ENCODE data around the gene FNBP1L. TPM values are rescaled to one million over a fixed set of nuclear protein-coding genes. Genes with fewer than 3 reads are reported as not detected.

The FNBP1L gene
- total and polyA plus RNA-seq, 4 donors: 63.6 to 138 (median 106) TPM

GRCh38 chr1:93440706-93441105, 7.2 kb upstream of the FNBP1L start:
- Histone ChIP-seq H3K27me3 (ENCODE audit: control insufficient read depth, insufficient read depth, low read length) (no peaks in the 10 kb centered on the region), H3K4me3 (ENCODE audit: low read depth, low read length) (no peak overlapping the region), H3K36me3 (ENCODE audit: control insufficient read depth, insufficient read depth, low read length) (no peaks in the 10 kb centered on the region), H3K4me1 (ENCODE audit: control insufficient read depth, insufficient read depth, low read length) (no peaks in the 10 kb centered on the region), H3K9me3 (ENCODE audit: control insufficient read depth, insufficient read depth, low read length) (no peaks in the 10 kb centered on the region), H3K27ac (ENCODE audit: low read depth, low read length) (no peak overlapping the region)
- no CpG with 5 or more reads among the region's 4 CpGs for WGBS (ENCODE audit: insufficient coverage)
- no peak for DNase-seq (ENCODE audit: low read depth in 4 of 6, low spot score in 6 of 6)

GRCh38 chr1:93441589-93441988, 6.3 kb upstream of the FNBP1L start:
- Histone ChIP-seq H3K36me3 (ENCODE audit: control insufficient read depth, insufficient read depth, low read length) (no peaks in the 10 kb centered on the region), H3K27ac (ENCODE audit: low read depth, low read length) (no peak overlapping the region)

GRCh38 chr1:93442008-93442666, 5.8 kb upstream of the FNBP1L start:
- DNase-seq (ENCODE audit: low read depth in 4 of 6, low spot score in 6 of 6): no peak
- Histone ChIP-seq H3K4me3 (ENCODE audit: low read depth, low read length) (no peak overlapping the region), H3K27ac (ENCODE audit: low read depth, low read length) (no peak overlapping the region), H3K9me3 (ENCODE audit: control insufficient read depth, insufficient read depth, low read length) (no peaks in the 10 kb centered on the region), H3K4me1 (ENCODE audit: control insufficient read depth, insufficient read depth, low read length) (peaks cover 2% of the 10 kb centered on the region), H3K27me3 (ENCODE audit: control insufficient read depth, insufficient read depth, low read length) (no peaks in the 10 kb centered on the region), H3K36me3 (ENCODE audit: control insufficient read depth, insufficient read depth, low read length) (no peaks in the 10 kb centered on the region)
- WGBS (ENCODE audit: insufficient coverage): 58% methylated on average over 5 of the region's 11 CpGs

More at GRCh38 chr1:93441589-93441988, 6.3 kb upstream of the FNBP1L start:
- no peak overlapping the region for H3K4me3 ChIP-seq (ENCODE audit: low read depth, low read length)
- H3K9me3 ChIP-seq (ENCODE audit: control insufficient read depth, insufficient read depth, low read length): no peaks in the 10 kb centered on the region
- no peaks in the 10 kb centered on the region for H3K4me1 ChIP-seq (ENCODE audit: control insufficient read depth, insufficient read depth, low read length)
- H3K27me3 ChIP-seq (ENCODE audit: control insufficient read depth, insufficient read depth, low read length): no peaks in the 10 kb centered on the region
- DNase-seq (ENCODE audit: low read depth in 4 of 6, low spot score in 6 of 6): no peak

DNA sequence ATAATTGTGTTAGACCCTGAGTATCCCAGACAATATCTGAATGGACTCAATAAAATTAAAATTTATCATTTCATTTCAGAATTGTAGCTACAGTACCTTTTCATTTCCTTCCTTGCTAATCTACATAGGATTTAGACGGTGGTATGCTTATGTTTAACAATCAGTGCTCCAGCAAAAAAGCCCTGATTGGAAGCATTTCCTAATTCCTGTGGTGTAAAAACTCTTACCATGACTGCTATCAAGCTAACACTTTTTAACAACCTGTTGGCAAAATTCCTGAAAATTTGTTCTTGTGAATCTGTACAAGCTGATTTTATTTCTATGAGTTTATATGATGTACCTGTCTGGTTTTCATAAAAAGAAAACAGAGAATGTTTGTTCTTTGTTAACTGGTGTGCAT, 5.2 kb upstream of the FNBP1L start:
- H3K27me3 ChIP-seq (ENCODE audit: control insufficient read depth, insufficient read depth, low read length): no peaks in the 10 kb centered on the region
- no CpG with 5 or more reads among the region's 1 CpG for WGBS (ENCODE audit: insufficient coverage)

GRCh38 chr1:93443454-93443853, 4.5 kb upstream of the FNBP1L start:
- Histone ChIP-seq H3K27ac (ENCODE audit: low read depth, low read length) (no peak overlapping the region), H3K4me3 (ENCODE audit: low read depth, low read length) (no peak overlapping the region), H3K9me3 (ENCODE audit: control insufficient read depth, insufficient read depth, low read length) (no peaks in the 10 kb centered on the region), H3K36me3 (ENCODE audit: control insufficient read depth, insufficient read depth, low read length) (no peaks in the 10 kb centered on the region), H3K4me1 (ENCODE audit: control insufficient read depth, insufficient read depth, low read length) (peaks cover 3% of the 10 kb centered on the region), H3K27me3 (ENCODE audit: control insufficient read depth, insufficient read depth, low read length) (no peaks in the 10 kb centered on the region)
- peak in 3 of 6 donors; percentile 14 to 47 (median 44) for DNase-seq (ENCODE audit: low read depth in 4 of 6, low spot score in 6 of 6)

More for the DNA sequence above, 5.2 kb upstream of the FNBP1L start:
- DNase-seq (ENCODE audit: low read depth in 4 of 6, low spot score in 6 of 6): no peak
- Histone ChIP-seq H3K4me3 (ENCODE audit: low read depth, low read length) (no peak overlapping the region), H3K27ac (ENCODE audit: low read depth, low read length) (no peak overlapping the region), H3K9me3 (ENCODE audit: control insufficient read depth, insufficient read depth, low read length) (no peaks in the 10 kb centered on the region), H3K4me1 (ENCODE audit: control insufficient read depth, insufficient read depth, low read length) (peaks cover 3% of the 10 kb centered on the region), H3K36me3 (ENCODE audit: control insufficient read depth, insufficient read depth, low read length) (no peaks in the 10 kb centered on the region)

DNA sequence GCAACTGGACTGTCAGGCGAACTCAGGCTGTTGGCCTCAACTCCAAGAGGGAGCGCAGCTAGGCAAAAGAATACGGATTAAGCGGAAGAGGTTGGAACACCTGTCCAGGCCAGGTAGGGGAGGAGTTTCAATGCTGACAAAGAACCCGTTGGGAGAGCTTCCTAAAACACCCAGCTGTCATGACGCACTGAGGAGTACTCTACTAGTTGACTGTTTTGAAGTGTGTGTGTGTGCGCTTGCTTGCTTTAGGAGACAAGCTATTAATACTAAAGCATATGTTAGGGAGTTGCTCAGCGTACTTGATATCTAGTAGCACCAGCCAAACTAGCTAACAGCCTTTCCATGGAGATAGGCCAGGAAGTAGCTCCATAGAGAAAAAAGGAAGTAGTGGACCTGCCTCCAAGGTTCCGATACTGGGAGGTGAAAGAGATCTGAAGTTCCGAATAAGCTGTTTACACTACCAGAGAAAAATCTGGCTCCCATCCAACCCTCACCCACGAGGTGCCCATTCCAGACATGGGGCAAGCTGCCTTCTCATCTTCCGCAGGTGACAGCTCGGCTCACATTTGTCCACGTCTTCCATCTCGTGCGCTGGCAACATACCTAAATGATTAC, 974 bp upstream of the FNBP1L start:
- H3K36me3 ChIP-seq (ENCODE audit: control insufficient read depth, insufficient read depth, low read length): no peaks in the 10 kb centered on the region
- H3K4me3 ChIP-seq (ENCODE audit: low read depth, low read length): peak overlapping the region; percentile 91
- peaks cover 3% of the 10 kb centered on the region for H3K4me1 ChIP-seq (ENCODE audit: control insufficient read depth, insufficient read depth, low read length)
- peak in 2 of 6 donors; percentile 54 for DNase-seq (ENCODE audit: low read depth in 4 of 6, low spot score in 6 of 6)
- WGBS (ENCODE audit: insufficient coverage): 74% methylated on average over 11 of the region's 16 CpGs
- no peaks in the 10 kb centered on the region for H3K27me3 ChIP-seq (ENCODE audit: control insufficient read depth, insufficient read depth, low read length)
- no peak overlapping the region for H3K27ac ChIP-seq (ENCODE audit: low read depth, low read length)
- H3K9me3 ChIP-seq (ENCODE audit: control insufficient read depth, insufficient read depth, low read length): no peaks in the 10 kb centered on the region

- no peaks in the 10 kb centered on the region for H3K27me3 ChIP-seq (ENCODE audit: control insufficient read depth, insufficient read depth, low read length)
- peak in 5 of 6 donors; percentile 38 to 90 (median 57) for DNase-seq (ENCODE audit: low read depth in 4 of 6, low spot score in 6 of 6)
- peak overlapping the region; percentile 91 for H3K4me3 ChIP-seq (ENCODE audit: low read depth, low read length)
- no peaks in the 10 kb centered on the region for H3K9me3 ChIP-seq (ENCODE audit: control insufficient read depth, insufficient read depth, low read length)
- peak overlapping the region; percentile 89 for H3K27ac ChIP-seq (ENCODE audit: low read depth, low read length)
- 0% methylated on average over 72 of the region's 77 CpGs for WGBS (ENCODE audit: insufficient coverage)
- peaks cover 3% of the 10 kb centered on the region for H3K4me1 ChIP-seq (ENCODE audit: control insufficient read depth, insufficient read depth, low read length)
- no peaks in the 10 kb centered on the region for H3K36me3 ChIP-seq (ENCODE audit: control insufficient read depth, insufficient read depth, low read length)
Measured at GRCh38 chr1:93448292-93448982, 519 bp downstream of the FNBP1L start.

DNA sequence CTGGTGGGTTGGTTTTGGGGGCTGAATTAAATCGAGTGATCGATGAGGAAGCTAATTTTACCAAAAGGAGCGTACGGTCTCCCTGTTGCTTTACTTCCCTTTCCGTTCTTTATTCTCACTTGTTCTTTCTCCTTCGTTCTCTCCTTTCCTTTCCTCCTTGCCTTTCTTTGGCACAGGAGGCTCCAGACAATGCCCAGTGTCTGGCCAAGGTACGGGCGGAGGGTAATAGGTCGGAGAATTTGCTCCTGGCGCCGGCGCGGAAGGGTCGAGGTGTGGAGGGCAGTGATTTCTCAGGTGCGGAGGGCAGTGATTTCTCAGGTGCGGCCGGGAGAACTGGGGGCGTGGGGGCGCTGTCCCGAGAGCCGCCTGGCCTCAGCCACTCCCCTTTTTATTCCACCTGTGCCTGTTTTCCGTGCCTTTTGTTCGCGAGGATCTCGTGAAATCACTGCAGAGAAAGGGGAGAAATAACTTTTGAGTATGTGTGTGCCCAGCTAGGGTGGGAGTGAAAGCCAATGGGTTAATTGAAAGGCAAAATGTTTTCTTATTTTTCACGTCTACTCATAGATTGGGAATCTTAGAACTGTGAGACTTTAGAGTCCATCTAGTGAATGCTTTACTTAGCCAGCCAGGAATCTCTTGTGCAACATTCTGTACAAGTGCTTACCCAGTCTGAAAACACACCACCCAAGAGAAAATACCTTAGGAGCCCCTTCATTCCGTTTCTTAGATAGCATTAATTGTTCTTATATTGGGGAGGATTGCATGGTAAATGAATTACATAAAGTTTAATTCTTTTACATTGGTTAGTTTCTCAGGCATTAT, 1.3 kb downstream of the FNBP1L start:
- Histone ChIP-seq H3K4me1 (ENCODE audit: control insufficient read depth, insufficient read depth, low read length) (peaks cover 3% of the 10 kb centered on the region), H3K36me3 (ENCODE audit: control insufficient read depth, insufficient read depth, low read length) (no peaks in the 10 kb centered on the region), H3K27ac (ENCODE audit: low read depth, low read length) (peak overlapping the region; percentile 54), H3K27me3 (ENCODE audit: control insufficient read depth, insufficient read depth, low read length) (no peaks in the 10 kb centered on the region), H3K4me3 (ENCODE audit: low read depth, low read length) (peak overlapping the region; percentile 91), H3K9me3 (ENCODE audit: control insufficient read depth, insufficient read depth, low read length) (no peaks in the 10 kb centered on the region)
- peak in 4 of 6 donors; percentile 11 to 80 (median 44) for DNase-seq (ENCODE audit: low read depth in 4 of 6, low spot score in 6 of 6)
- WGBS (ENCODE audit: insufficient coverage): 0% methylated on average over 9 of the region's 27 CpGs

GRCh38 chr1:93450321-93450720, 2.4 kb downstream of the FNBP1L start:
- H3K4me1 ChIP-seq (ENCODE audit: control insufficient read depth, insufficient read depth, low read length): peaks cover 8% of the 10 kb centered on the region
- no peak overlapping the region for H3K27ac ChIP-seq (ENCODE audit: low read depth, low read length)
- no CpG with 5 or more reads among the region's 1 CpG for WGBS (ENCODE audit: insufficient coverage)
- no peak for DNase-seq (ENCODE audit: low read depth in 4 of 6, low spot score in 6 of 6)
- H3K4me3 ChIP-seq (ENCODE audit: low read depth, low read length): no peak overlapping the region
- no peaks in the 10 kb centered on the region for H3K27me3 ChIP-seq (ENCODE audit: control insufficient read depth, insufficient read depth, low read length)
- no peaks in the 10 kb centered on the region for H3K36me3 ChIP-seq (ENCODE audit: control insufficient read depth, insufficient read depth, low read length)
- no peaks in the 10 kb centered on the region for H3K9me3 ChIP-seq (ENCODE audit: control insufficient read depth, insufficient read depth, low read length)

All from spinal cord (tissue), 10 donors.